ENCODE measurements around the gene PCYT2. TPM values are rescaled to one million over a fixed set of nuclear protein-coding genes. Genes with fewer than 3 reads are reported as not detected.

The PCYT2 gene
- total RNA-seq, 1 experiment from 2014 or later, result 47.0 TPM

- Histone ChIP-seq H3K27me3 (no peaks in the 10 kb centered on the region), H3K9me3 (no peaks in the 10 kb centered on the region), H3K4me3 (no peak overlapping the region), H3K36me3 (no peaks in the 10 kb centered on the region)
- DNase-seq, result no peak
Observed at GRCh38 chr17:81950501-81950900, 39.3 kb upstream of the PCYT2 start.

GRCh38 chr17:81948635-81949378, 37.6 kb upstream of the PCYT2 start:
- DNase-seq, result no peak

GRCh38 chr17:81947189-81947588, 36.0 kb upstream of the PCYT2 start, which contains the start of gene MYADML2:
TSS of gene MYADML2 (minus strand) at chr17:81947233. CDS start at chr17:81941741, 5,492 bp downstream.
- no peak within 1 kb of the TSS for H3K4me3 ChIP-seq
- no peaks in the 10 kb centered on the region for H3K36me3 ChIP-seq
- DNase-seq, result no peak

More at GRCh38 chr17:81948635-81949378, 37.6 kb upstream of the PCYT2 start:
- no peak overlapping the region for H3K4me3 ChIP-seq
- no peaks in the 10 kb centered on the region for H3K9me3 ChIP-seq
- no peaks in the 10 kb centered on the region for H3K27me3 ChIP-seq
- no peaks in the 10 kb centered on the region for H3K36me3 ChIP-seq

GRCh38 chr17:81944858-81945257, 33.7 kb upstream of the PCYT2 start:
- Histone ChIP-seq H3K4me3 (no peak overlapping the region), H3K27me3 (no peaks in the 10 kb centered on the region), H3K36me3 (no peaks in the 10 kb centered on the region), H3K9me3 (no peaks in the 10 kb centered on the region)
- DNase-seq, result no peak

More at GRCh38 chr17:81947189-81947588, 36.0 kb upstream of the PCYT2 start, which contains the start of gene MYADML2:
- no peaks in the 10 kb centered on the region for H3K27me3 ChIP-seq
- H3K9me3 ChIP-seq, result no peaks in the 10 kb centered on the region

GRCh38 chr17:81942167-81942553, 31.0 kb upstream of the PCYT2 start:
- H3K36me3 ChIP-seq, result no peaks in the 10 kb centered on the region
- no peak for DNase-seq

GRCh38 chr17:81941484-81942166, 30.4 kb upstream of the PCYT2 start:
- DNase-seq, result no peak
- no peaks in the 10 kb centered on the region for H3K9me3 ChIP-seq
- H3K4me3 ChIP-seq, result no peak overlapping the region
- H3K36me3 ChIP-seq, result peaks cover 3% of the 10 kb centered on the region
- no peaks in the 10 kb centered on the region for H3K27me3 ChIP-seq

More at GRCh38 chr17:81942167-81942553, 31.0 kb upstream of the PCYT2 start:
- no peaks in the 10 kb centered on the region for H3K27me3 ChIP-seq
- H3K4me3 ChIP-seq, result no peak overlapping the region
- no peaks in the 10 kb centered on the region for H3K9me3 ChIP-seq

GRCh38 chr17:81940538-81941483, 29.6 kb upstream of the PCYT2 start:
- DNase-seq, result no peak
- Histone ChIP-seq H3K9me3 (no peaks in the 10 kb centered on the region), H3K4me3 (no peak overlapping the region), H3K27me3 (no peaks in the 10 kb centered on the region), H3K36me3 (peaks cover 7% of the 10 kb centered on the region)

GRCh38 chr17:81939881-81940385, 28.7 kb upstream of the PCYT2 start:
- no peaks in the 10 kb centered on the region for H3K27me3 ChIP-seq
- peak; percentile 61 for DNase-seq
- no peaks in the 10 kb centered on the region for H3K9me3 ChIP-seq
- H3K4me3 ChIP-seq, result no peak overlapping the region
- H3K36me3 ChIP-seq, result peaks cover 16% of the 10 kb centered on the region

- no peak for DNase-seq
- Histone ChIP-seq H3K36me3 (peaks cover 22% of the 10 kb centered on the region), H3K9me3 (no peaks in the 10 kb centered on the region), H3K4me3 (no peak overlapping the region), H3K27me3 (no peaks in the 10 kb centered on the region)
Observed at GRCh38 chr17:81939218-81939617, 28.0 kb upstream of the PCYT2 start.

GRCh38 chr17:81935709-81936084, 24.5 kb upstream of the PCYT2 start:
- no peak for DNase-seq
- H3K27me3 ChIP-seq, result no peaks in the 10 kb centered on the region
- no peaks in the 10 kb centered on the region for H3K9me3 ChIP-seq
- peaks cover 31% of the 10 kb centered on the region for H3K36me3 ChIP-seq
- H3K4me3 ChIP-seq, result peak overlapping the region; percentile 96

GRCh38 chr17:81934850-81935708, 23.9 kb upstream of the PCYT2 start:
- Histone ChIP-seq H3K36me3 (peaks cover 31% of the 10 kb centered on the region), H3K4me3 (no peak overlapping the region), H3K27me3 (no peaks in the 10 kb centered on the region), H3K9me3 (no peaks in the 10 kb centered on the region)
- DNase-seq, result no peak

- Histone ChIP-seq H3K36me3 (peaks cover 31% of the 10 kb centered on the region), H3K9me3 (no peaks in the 10 kb centered on the region), H3K27me3 (no peaks in the 10 kb centered on the region), H3K4me3 (no peak overlapping the region)
- DNase-seq, result no peak
Observed at GRCh38 chr17:81934098-81934757, 23.0 kb upstream of the PCYT2 start.

GRCh38 chr17:81933178-81933699, 22.0 kb upstream of the PCYT2 start:
- no peaks in the 10 kb centered on the region for H3K27me3 ChIP-seq
- DNase-seq, result no peak
- H3K36me3 ChIP-seq, result peaks cover 31% of the 10 kb centered on the region
- H3K4me3 ChIP-seq, result no peak overlapping the region
- H3K9me3 ChIP-seq, result no peaks in the 10 kb centered on the region

- Histone ChIP-seq H3K9me3 (no peaks in the 10 kb centered on the region), H3K27me3 (no peaks in the 10 kb centered on the region), H3K36me3 (peaks cover 31% of the 10 kb centered on the region), H3K4me3 (no peak overlapping the region)
- no peak for DNase-seq
Observed at GRCh38 chr17:81932333-81932983, 21.3 kb upstream of the PCYT2 start.

Measured in MG63 (cell line).